Fibroblast of lung (primary cell): ENCODE results near the gene PHF21A. TPM values are rescaled to one million over a fixed set of nuclear protein-coding genes. Genes with fewer than 3 reads are reported as not detected.

Source experiments
- DNase-seq, 2 donors: peaks; one replicate each; pipeline versions ENCODE4 v3.0.0 to v3.0.0-alpha.2; 2010; ENCODE audit warnings: low read depth in 2 of 2
- H2AFZ ChIP-seq: 2 replicates; pipeline ENCODE4 v1.5.1; 2012; ENCODE audit warnings: low read length, control low read depth, inconsistent platforms
- H3K27ac ChIP-seq: 2 replicates; pipeline ENCODE4 v1.5.1; 2011; ENCODE audit warnings: low read length, control low read depth; ENCODE audit not compliant: insufficient read depth
- H3K27me3 ChIP-seq: 2 replicates; pipeline ENCODE4 v1.5.1; 2011; ENCODE audit warnings: mild to moderate bottlenecking, low read length; ENCODE audit not compliant: control insufficient read depth, insufficient read depth
- H3K36me3 ChIP-seq: 2 replicates; pipeline ENCODE4 v1.5.1; 2011; ENCODE audit warnings: low read length; ENCODE audit not compliant: control insufficient read depth, insufficient read depth
- H3K4me1 ChIP-seq: 2 replicates; pipeline ENCODE4 v1.5.1; 2011; ENCODE audit warnings: low read length; ENCODE audit not compliant: control insufficient read depth, insufficient read depth; ENCODE audit errors: extremely low read depth
- H3K4me2 ChIP-seq: 2 replicates; pipeline ENCODE4 v1.5.1; 2011; ENCODE audit warnings: low read length, control low read depth; ENCODE audit not compliant: insufficient read depth; ENCODE audit errors: extremely low read depth
- H3K4me3 ChIP-seq, 4 experiments: fragments of 200-600 bp in 1 of 4; sonication (generic) in 1 of 4; replicated peaks in 1 of 4; 2 replicates each; pipeline ENCODE4 v1.5.1; 2011 to 2016; ENCODE audit warnings: low read length in 4 of 4, low read depth in 3 of 4, mild to moderate bottlenecking in 3 of 4, control low read depth in 2 of 4, inconsistent platforms in 1 of 4, mixed read lengths in 1 of 4; ENCODE audit not compliant: insufficient read depth in 1 of 4; ENCODE audit errors: control extremely low read depth in 1 of 4
- H3K79me2 ChIP-seq: 2 replicates; pipeline ENCODE4 v1.5.1; 2012; ENCODE audit warnings: mild to moderate bottlenecking, low read length, inconsistent platforms; ENCODE audit not compliant: control insufficient read depth, insufficient read depth
- H3K9ac ChIP-seq: 2 replicates; pipeline ENCODE4 v1.5.1; 2011; ENCODE audit warnings: mild to moderate bottlenecking, low read length, control low read depth; ENCODE audit not compliant: insufficient read depth
- H3K9me3 ChIP-seq: 2 replicates; pipeline ENCODE4 v1.5.1; 2012; ENCODE audit warnings: low read depth, low read length; ENCODE audit not compliant: control insufficient read depth, insufficient read depth
- H4K20me1 ChIP-seq: 2 replicates; pipeline ENCODE4 v1.5.1; 2011; ENCODE audit warnings: low read length; ENCODE audit not compliant: control insufficient read depth, insufficient read depth; ENCODE audit errors: extremely low read depth
- CTCF ChIP-seq, 2 donors: IDR thresholded peaks in 1 of 2; conservative IDR thresholded peaks in 1 of 2; 1 replicate in 1 of 2; 2 replicates in 1 of 2; pipeline ENCODE4 v1.5.1; 2011 to 2012; ENCODE audit warnings: low read length in 2 of 2, control low read depth in 1 of 2, inconsistent platforms in 1 of 2, low read depth in 1 of 2, mild to moderate bottlenecking in 1 of 2
- EZH2 ChIP-seq: IDR thresholded peaks from 2 replicates; pipeline ENCODE4 v1.5.1; 2012; ENCODE audit warnings: low read length, control low read depth, mild to moderate bottlenecking; ENCODE audit errors: missing control alignments
- polyA plus RNA-seq, 2 donors: library from polyadenylated mRNA; depleted of rRNA in 1 of 2; stranded (reverse) in 1 of 2; unstranded in 1 of 2; fragments of >200 nt; gene quantifications; 2 replicates each; pipeline ENCODE4 v1.2.1, GENCODE V29; 2011 to 2012; ENCODE audit warnings: missing spikeins in 1 of 2
- total RNA-seq: library from RNA; depleted of rRNA; stranded (reverse); fragments of >200 nt; gene quantifications from 2 replicates; pipeline ENCODE4 v1.2.1, GENCODE V29; 2014

PHF21A gene
- total and polyA plus RNA-seq, 2 donors (not counting 1 experiment from before 2014, with no cell fraction given): 18.5 to 21.0 TPM

GRCh38 chr11:45890886-45891550, 230.2 kb downstream of the PHF21A start:
- no peak overlapping the region for H3K4me2 ChIP-seq
- H3K79me2 ChIP-seq: no peaks in the 10 kb centered on the region
- DNase-seq: no peak
- no peaks in the 10 kb centered on the region for H3K9me3 ChIP-seq
- no peak overlapping the region for H3K4me3 ChIP-seq
- peaks cover 3% of the 10 kb centered on the region for H4K20me1 ChIP-seq
- H3K36me3 ChIP-seq: no peaks in the 10 kb centered on the region
- H3K9ac ChIP-seq: no peak overlapping the region
- H3K27me3 ChIP-seq: peaks cover 9% of the 10 kb centered on the region
- no peaks in the 10 kb centered on the region for H3K4me1 ChIP-seq
- H2AFZ ChIP-seq: no peak overlapping the region
- no peak overlapping the region for H3K27ac ChIP-seq
- no peak for TF ChIP-seq EZH2
- TF ChIP-seq CTCF (conservative IDR thresholded peaks at IDR 0.05 in 1 of 2, IDR thresholded peaks at IDR 0.05 in 1 of 2; ENCODE audit: low read depth in 1 of 2, low read length in 2 of 2): no peak

- H3K4me2 ChIP-seq: no peak overlapping the region
- no peak overlapping the region for H3K27ac ChIP-seq
- no peak overlapping the region for H2AFZ ChIP-seq
- peaks cover 3% of the 10 kb centered on the region for H4K20me1 ChIP-seq
- no peak overlapping the region for H3K4me3 ChIP-seq
- peaks cover 9% of the 10 kb centered on the region for H3K27me3 ChIP-seq
- no peak for TF ChIP-seq EZH2
- no peak overlapping the region for H3K9ac ChIP-seq
- no peaks in the 10 kb centered on the region for H3K79me2 ChIP-seq
- no peak for DNase-seq
- H3K4me1 ChIP-seq: no peaks in the 10 kb centered on the region
- no peaks in the 10 kb centered on the region for H3K9me3 ChIP-seq
- H3K36me3 ChIP-seq: no peaks in the 10 kb centered on the region
These were observed 231.3 kb downstream of the PHF21A start for GRCh38 chr11:45889966-45890365.

- no peaks in the 10 kb centered on the region for H3K9me3 ChIP-seq
- no peak overlapping the region for H3K9ac ChIP-seq
- peaks cover 9% of the 10 kb centered on the region for H3K27me3 ChIP-seq
- TF ChIP-seq CTCF (conservative IDR thresholded peaks at IDR 0.05 in 1 of 2, IDR thresholded peaks at IDR 0.05 in 1 of 2; ENCODE audit: low read depth in 1 of 2, low read length in 2 of 2) (no peak), EZH2 (no peak)
- H3K4me1 ChIP-seq: no peaks in the 10 kb centered on the region
- no peaks in the 10 kb centered on the region for H3K79me2 ChIP-seq
- no peak overlapping the region for H3K4me3 ChIP-seq
- H4K20me1 ChIP-seq: peaks cover 3% of the 10 kb centered on the region
- H2AFZ ChIP-seq: no peak overlapping the region
- no peak overlapping the region for H3K27ac ChIP-seq
- H3K36me3 ChIP-seq: no peaks in the 10 kb centered on the region
- H3K4me2 ChIP-seq: no peak overlapping the region
- DNase-seq: no peak
These were observed 231.7 kb downstream of the PHF21A start for GRCh38 chr11:45889555-45889954.
